Pancreas (tissue), 10 donors: ENCODE results near the gene MYEF2. TPM values are rescaled to one million over a fixed set of nuclear protein-coding genes. Genes with fewer than 3 reads are reported as not detected.

Source experiments
- ATAC-seq, 4 donors: fragments of 200-7000 bp; cut with Tn5 transposase; one replicate each; pipeline versions ENCODE4 v1.8.0 to v1.9.1; 2020; ENCODE audit warnings: mild to moderate bottlenecking in 4 of 4, moderate library complexity in 4 of 4
- DNase-seq, 6 donors: peaks; one replicate each; pipeline ENCODE4 v3.0.0-alpha.2; 2020
- FAIRE-seq: peaks from 2 replicates; lab custom pipeline; 2012; peaks lifted over from hg19 to GRCh38; lab: Jason Lieb, UNC
- H3K27ac ChIP-seq, 4 donors: fragments of 200-600 bp; sonication (generic); 1 replicate in 3 of 4; 2 replicates in 1 of 4; pipeline versions ENCODE4 v1.5.0 to v1.8.0; 2020
- H3K27me3 ChIP-seq, 4 donors: fragments of 200-600 bp; one replicate each; pipeline ENCODE4 v1.8.0; 2021
- H3K36me3 ChIP-seq, 3 donors: fragments of 200-600 bp; sonication (generic) in 1 of 3; one replicate each; pipeline versions ENCODE4 v1.5.0 to v1.8.0; 2020 to 2021
- H3K4me1 ChIP-seq, 3 donors: fragments of 200-600 bp; one replicate each; pipeline ENCODE4 v1.8.0; 2021
- H3K4me3 ChIP-seq, 4 donors: fragments of 200-600 bp; sonication (generic) in 2 of 4; one replicate each; pipeline versions ENCODE4 v1.5.0 to v1.8.0; 2020 to 2021
- H3K9me3 ChIP-seq, 4 donors: fragments of 200-600 bp; one replicate each; pipeline ENCODE4 v1.8.0; 2021
- CTCF ChIP-seq, 4 donors: fragments of 200-600 bp; sonication (generic) in 3 of 4; IDR thresholded peaks; one replicate each; pipeline versions ENCODE4 v1.5.0 to v1.8.0; 2021; ENCODE audit warnings: antibody characterized with exemption in 4 of 4
- WGBS, 2 donors: extraction: QIAGEN DNeasy Blood & Tissue Kit; methylation state at CpG; one replicate each; pipeline ENCODE4 v1.1.7; 2013; 5-methylcytosine and 5-hydroxymethylcytosine counted together
- intact Hi-C, 3 donors: fragments of 100-400 bp; cut with DNase I; formaldehyde crosslinking; loops; one replicate each; pipeline versions ENCODE4 v1.11.1 to v1.14.2; 2022
- polyA plus RNA-seq, 2 donors: library from polyadenylated mRNA; stranded (reverse); fragments of 200-250 nt; gene quantifications; one replicate each; pipeline ENCODE4 v1.2.3, GENCODE V29; 2013
- total RNA-seq, 6 donors: library from RNA; stranded (reverse); fragmentation: NEBNext Ultra II Directional in 4 of 6; extraction: Animal tissue kit (Norgen Biotek cat#: 25700) in 4 of 6; gene quantifications; one replicate each; pipeline versions ENCODE4 v1.2.1 to v1.2.4, GENCODE V29; 2021 to 2023
- donor health status: healthy with polysubstance abuse.
- donor health status: DM: no; HTN: no; CAD: no; lungs with moderate emphysema.
- donor health status: DM: no; HTN: no; CAD: no.
- donor health status: control.
- donor health status: control.
- donor health status: Bipolar disorder and iron deficiency.
- donor health status: DM: yes; HTN: yes; CAD: no.
- donor health status: DM: no; HTN: no; CAD: no.
- donor health status: DM: no; HTN: no; CAD: no.
- donor health status: DM: yes; HTN: yes; CAD: no.

MYEF2 gene
- total and polyA plus RNA-seq, 8 donors, result 10.5 to 28.0 (median 15.3) TPM

GRCh38 chr15:48090115-48090514 is 88.0 kb downstream of the MYEF2 start:
- H3K4me3 ChIP-seq, result no peak overlapping the region
- no peak for DNase-seq
- no peak for FAIRE-seq
- H3K36me3 ChIP-seq, result no peaks in the 10 kb centered on the region
- intact Hi-C loops, result no loop called here
- peaks cover 0 to 4% (median 0%) of the 10 kb centered on the region in 4 donors for H3K27me3 ChIP-seq
- H3K9me3 ChIP-seq, result no peaks in the 10 kb centered on the region
- WGBS, 2 donors, result 42 to 53% methylated on average over 2 of the region's 2 CpGs
- no peak overlapping the region for H3K27ac ChIP-seq
- H3K4me1 ChIP-seq, result no peaks in the 10 kb centered on the region
- TF ChIP-seq CTCF (IDR thresholded peaks at IDR 0.05), result no peak
- ATAC-seq, result no peak

- intact Hi-C loops, result no loop called here
- Histone ChIP-seq H3K27ac (no peak overlapping the region), H3K4me3 (no peak overlapping the region), H3K4me1 (no peaks in the 10 kb centered on the region), H3K27me3 (peaks cover 0 to 4% (median 0%) of the 10 kb centered on the region in 4 donors), H3K36me3 (no peaks in the 10 kb centered on the region), H3K9me3 (no peaks in the 10 kb centered on the region)
- no peak for DNase-seq
- FAIRE-seq, result no peak
- no peak for ATAC-seq
- TF ChIP-seq CTCF (IDR thresholded peaks at IDR 0.05), result no peak
- 29 to 38% methylated on average over 6 of the region's 6 CpGs for WGBS, 2 donors
Observed at GRCh38 chr15:48089702-48090101, 88.4 kb downstream of the MYEF2 start.

- ATAC-seq, result no peak
- DNase-seq, result no peak
- FAIRE-seq, result no peak
- Histone ChIP-seq H3K27ac (no peak overlapping the region), H3K27me3 (no peaks in the 10 kb centered on the region), H3K4me3 (no peak overlapping the region), H3K9me3 (no peaks in the 10 kb centered on the region), H3K4me1 (no peaks in the 10 kb centered on the region), H3K36me3 (no peaks in the 10 kb centered on the region)
- WGBS, 2 donors, result 76 to 96% methylated on average over 3 of the region's 3 CpGs
- TF ChIP-seq CTCF (IDR thresholded peaks at IDR 0.05), result no peak
- intact Hi-C loops, result no loop called here
Observed at GRCh38 chr15:48087844-48088243, 90.3 kb downstream of the MYEF2 start.

GRCh38 chr15:48086576-48086975 is 91.5 kb downstream of the MYEF2 start:
- Histone ChIP-seq H3K27ac (no peak overlapping the region), H3K9me3 (no peaks in the 10 kb centered on the region), H3K36me3 (no peaks in the 10 kb centered on the region), H3K4me1 (no peaks in the 10 kb centered on the region), H3K27me3 (no peaks in the 10 kb centered on the region), H3K4me3 (no peak overlapping the region)
- ATAC-seq, result peak in 1 of 4 donors; percentile 45
- TF ChIP-seq CTCF (IDR thresholded peaks at IDR 0.05), result no peak
- intact Hi-C loops, result no loop called here
- no peak for FAIRE-seq
- no peak for DNase-seq
- WGBS, 2 donors, result 62 to 71% methylated on average over 5 of the region's 5 CpGs

GRCh38 chr15:48086133-48086532 is 92.0 kb downstream of the MYEF2 start:
- Histone ChIP-seq H3K27ac (no peak overlapping the region), H3K36me3 (no peaks in the 10 kb centered on the region), H3K9me3 (no peaks in the 10 kb centered on the region), H3K4me1 (no peaks in the 10 kb centered on the region), H3K4me3 (no peak overlapping the region), H3K27me3 (no peaks in the 10 kb centered on the region)
- DNase-seq (no peak), FAIRE-seq (no peak), ATAC-seq (no peak)
- no peak for TF ChIP-seq CTCF (IDR thresholded peaks at IDR 0.05)
- intact Hi-C loops, result no loop called here
- 70 to 80% methylated on average over 5 of the region's 5 CpGs for WGBS, 2 donors
